GM21619 (cell line): ENCODE data around the gene OR5H6.
A peak's percentile ranks its signal among the peaks of the same experiment; 100 is the strongest.
"Not testable (repeated sequence)": the region's sequence is repeated elsewhere in the genome, so short reads cannot be mapped to it uniquely, and the experiment has no call there.

Source experiments
- ATAC-seq: cut with Tn5 transposase; IDR thresholded peaks from one replicate; pipeline ENCODE4 v1.9.1; 2021; ENCODE audit not compliant: unreplicated experiment

Gene OR5H6

DNA sequence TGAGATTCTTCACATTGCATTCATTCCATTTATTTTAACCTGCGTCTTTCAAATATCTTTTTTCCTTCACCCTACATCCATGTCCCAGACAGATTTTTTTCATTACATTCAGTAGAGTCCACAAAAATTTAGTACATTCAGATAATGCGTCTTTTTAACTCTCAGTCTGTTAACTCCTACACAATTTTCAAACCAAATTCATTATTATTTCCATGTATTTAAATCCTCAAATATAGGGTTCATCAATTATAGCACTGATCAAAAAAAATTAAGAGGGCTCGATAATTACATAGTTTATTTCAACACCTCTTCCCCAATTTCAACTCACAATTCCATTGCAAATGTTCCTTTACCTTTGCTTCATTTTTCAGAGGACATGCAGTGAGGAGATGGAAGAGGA is at the start of gene OR5H6:
Gene OR5H6 (plus strand): TSS at position 301 of the 400 bp plus-strand sequence. CDS start 89 bp downstream, at position 390.
- no peak for ATAC-seq

DNA sequence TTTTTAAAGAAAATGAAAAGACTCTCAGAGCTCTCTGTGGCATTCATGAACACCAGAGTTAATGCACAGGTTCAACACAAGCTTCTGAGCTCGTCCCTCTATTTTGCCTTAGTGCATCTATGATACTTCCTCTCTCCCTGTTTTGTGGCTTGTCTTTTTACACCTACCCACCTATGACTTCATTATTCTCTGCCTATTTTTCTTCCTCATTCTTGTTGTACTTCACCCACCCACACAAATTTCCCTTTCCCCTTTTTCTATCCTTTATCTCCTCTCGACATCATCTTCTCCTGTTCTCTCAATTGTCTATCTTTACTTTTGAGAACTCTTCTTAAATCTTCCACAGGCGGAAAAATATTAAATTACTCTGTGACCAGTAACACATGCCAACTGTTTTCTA is 49.0 kb upstream of the OR5H6 start:
- ATAC-seq = no peak

DNA sequence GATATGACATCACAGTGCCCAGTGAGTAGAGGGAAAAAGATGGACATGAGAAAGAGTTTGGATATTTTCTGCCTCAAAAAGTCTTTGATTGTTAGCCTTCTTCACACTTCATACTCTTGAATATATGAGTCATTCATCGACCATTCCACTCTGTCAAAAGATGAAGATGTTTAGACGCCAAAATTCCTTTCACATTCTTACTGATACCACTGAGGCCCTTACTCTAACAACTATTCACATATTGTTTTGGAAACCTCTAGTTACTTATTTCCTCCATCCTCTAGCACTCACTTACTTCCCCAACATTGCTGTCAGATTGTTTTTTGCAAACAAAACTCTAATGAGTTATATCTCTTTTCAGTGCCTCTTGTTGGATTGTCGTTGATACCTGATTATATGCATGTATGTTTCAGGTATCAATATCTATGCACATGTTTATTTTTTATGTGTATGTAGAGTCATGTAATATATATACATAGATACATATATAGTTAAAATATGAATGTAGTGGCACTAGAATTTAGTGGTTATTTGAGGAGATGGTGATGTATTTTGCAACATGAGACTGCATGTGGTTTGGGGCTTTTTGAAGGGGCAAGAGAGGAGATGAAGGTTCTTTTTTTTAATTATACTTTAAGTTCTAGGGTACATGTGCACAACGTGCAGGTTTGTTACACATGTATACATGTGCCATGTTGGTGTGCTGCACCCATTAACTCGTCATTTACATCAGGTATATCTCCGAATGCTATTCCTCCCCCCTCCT is 40.0 kb upstream of the OR5H6 start:
- ATAC-seq = no peak

- no peak for ATAC-seq
Measured at GRCh38 chr3:98232489-98232888, 31.6 kb upstream of the OR5H6 start.

DNA sequence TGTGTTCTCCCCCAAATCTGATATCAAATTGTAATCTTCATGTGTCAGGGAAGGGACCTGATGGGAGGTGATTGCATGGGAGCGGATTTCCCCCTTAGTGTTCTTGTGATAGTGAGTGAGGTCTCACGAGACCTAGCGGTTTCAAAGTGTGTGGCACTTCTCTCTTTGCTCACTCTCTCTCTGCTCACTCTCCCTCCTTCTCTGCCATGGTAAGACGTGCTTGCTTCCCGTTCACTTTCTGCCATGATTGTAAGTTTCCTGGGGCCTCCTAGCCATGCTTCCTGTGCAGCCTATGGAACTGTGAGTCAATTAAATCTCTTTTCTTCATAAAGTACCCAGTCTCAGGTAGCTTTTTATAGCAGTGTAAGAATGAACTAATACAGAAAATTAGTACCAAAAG is 30.6 kb upstream of the OR5H6 start:
- ATAC-seq = no peak

GRCh38 chr3:98240131-98240530 is 23.9 kb upstream of the OR5H6 start:
- peak; percentile 56 for ATAC-seq

GRCh38 chr3:98242155-98242554 is 21.9 kb upstream of the OR5H6 start:
- ATAC-seq = no peak

GRCh38 chr3:98243843-98244242 is 20.2 kb upstream of the OR5H6 start:
- ATAC-seq = no peak

DNA sequence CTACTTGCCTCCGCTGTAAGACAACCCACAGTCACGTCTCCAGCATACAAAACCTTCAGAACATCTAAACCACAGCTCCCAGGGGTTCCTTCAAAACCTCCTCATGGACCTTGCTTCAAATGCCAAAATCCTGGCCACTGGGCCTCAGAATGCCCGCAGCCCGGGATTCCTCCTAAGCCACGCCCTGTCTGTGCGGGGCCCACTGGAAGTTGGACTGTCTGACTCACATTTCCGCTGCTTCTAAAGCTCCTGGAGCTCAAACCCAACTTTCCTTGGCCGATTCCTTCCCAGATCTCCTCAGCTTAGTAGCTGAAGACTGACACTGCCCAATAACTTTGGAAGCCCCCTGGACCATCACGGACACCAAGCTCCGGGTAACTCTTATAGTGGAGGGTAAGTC is 17.9 kb upstream of the OR5H6 start:
- no peak for ATAC-seq

GRCh38 chr3:98256026-98256425 is 8.0 kb upstream of the OR5H6 start:
- not testable (repeated sequence) for ATAC-seq

DNA sequence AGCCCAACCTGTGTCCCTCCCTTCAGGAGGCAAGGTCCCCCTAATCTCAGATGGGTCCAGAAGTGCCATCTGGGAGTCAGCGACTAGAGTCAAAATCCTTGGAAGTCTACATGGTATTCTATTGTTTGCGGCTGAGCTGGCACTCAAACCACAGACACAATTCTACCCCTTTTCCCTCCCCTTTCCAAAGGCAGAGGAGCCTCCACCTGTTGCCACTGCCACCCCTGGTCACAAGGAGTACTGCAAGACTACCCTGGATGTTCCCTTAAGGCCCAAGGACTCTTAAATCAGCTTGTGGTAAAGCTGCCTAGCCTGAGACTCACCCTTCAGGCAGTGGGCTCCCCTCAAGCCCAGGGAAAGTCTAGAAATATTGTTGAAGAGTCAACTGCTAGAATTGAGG is 4.3 kb upstream of the OR5H6 start:
- no peak for ATAC-seq

GRCh38 chr3:98262046-98262445 is 2.0 kb upstream of the OR5H6 start:
- no peak for ATAC-seq

GRCh38 chr3:98269846-98270245 is 5.8 kb downstream of the OR5H6 start:
- no peak for ATAC-seq

GRCh38 chr3:98272126-98272525 is 8.1 kb downstream of the OR5H6 start:
- ATAC-seq = no peak

DNA sequence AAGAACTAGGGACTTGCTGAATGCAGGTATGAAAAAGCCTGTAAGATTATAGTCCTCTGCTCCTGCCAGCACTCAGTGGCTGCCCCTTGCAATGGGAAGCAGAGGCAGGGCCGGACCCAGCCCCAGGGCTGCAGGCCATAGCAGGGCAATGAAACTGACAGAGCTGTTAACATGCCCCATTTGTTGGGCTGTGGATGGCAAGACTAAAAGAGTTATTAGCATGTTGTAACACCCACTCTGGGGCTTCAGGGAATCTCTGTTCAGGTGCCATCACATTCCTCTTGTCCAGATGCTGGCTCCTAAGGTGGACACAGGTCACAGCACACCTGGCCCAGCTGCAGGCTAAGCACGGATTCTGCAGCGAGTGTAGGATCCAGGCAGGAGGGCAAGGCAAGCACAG is 10.9 kb downstream of the OR5H6 start:
- no peak for ATAC-seq

DNA sequence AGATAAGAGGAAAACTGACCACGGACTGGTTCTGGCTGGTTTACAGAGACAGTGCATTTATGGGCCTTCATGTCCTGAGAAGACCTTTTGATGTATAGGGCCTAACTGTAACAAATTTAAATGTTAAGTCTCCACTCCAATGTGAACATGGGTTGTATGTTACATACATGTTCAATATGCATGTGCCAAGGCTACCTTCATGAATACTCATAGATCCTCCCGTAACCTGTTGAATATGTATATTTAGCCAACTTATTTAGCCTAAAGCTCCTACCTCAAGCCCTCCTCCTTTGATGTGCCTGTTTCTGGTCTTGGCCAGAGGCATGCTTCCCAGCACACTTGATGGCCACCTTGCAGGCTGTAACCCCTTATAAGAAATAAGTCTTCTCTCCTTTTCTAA is 18.2 kb downstream of the OR5H6 start, which contains the start of gene OR5H2:
Gene OR5H2 (plus strand): TSS at position 301 of the 400 bp plus-strand sequence. CDS start 398 bp downstream, outside the sequence.
- no peak for ATAC-seq

GRCh38 chr3:98290916-98291315 is 26.9 kb downstream of the OR5H6 start:
- no peak for ATAC-seq

- ATAC-seq = no peak
Measured at GRCh38 chr3:98291332-98291957, 27.4 kb downstream of the OR5H6 start.
